ENCODE measurements around the gene COG6.

The COG6 gene

GRCh38 chr13:39623466-39623865 is 32.0 kb upstream of the COG6 start:
- DNase-seq (ENCODE audit: low spot score) = no peak
- TF ChIP-seq CTCF (IDR thresholded peaks at IDR 0.05; ENCODE audit: borderline replicate concordance, control extremely low read depth, extremely low read depth, insufficient read depth, missing control alignments) = no peak
- in situ Hi-C loops (cut with MboI; ENCODE audit: low sequenced_read_pairs, unreplicated experiment) = no loop called here

DNA sequence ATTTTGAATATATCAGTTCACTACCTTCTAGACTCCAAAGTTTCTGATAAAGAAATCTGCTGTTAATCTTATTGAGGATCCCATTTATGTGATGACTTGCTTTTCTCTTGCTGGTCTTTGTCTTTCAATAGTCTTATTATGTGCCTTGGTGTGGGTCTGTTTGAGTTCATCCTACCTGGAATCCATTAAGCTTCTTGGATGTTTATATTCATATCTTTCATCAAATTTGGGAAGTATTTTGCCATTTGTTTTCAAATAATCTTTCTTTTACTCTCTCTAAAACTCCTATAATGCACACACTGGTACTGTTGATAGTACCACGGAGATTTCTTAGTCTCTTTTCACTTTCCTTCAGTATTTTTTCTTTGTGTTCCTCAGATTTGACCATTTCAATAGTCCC is 24.2 kb upstream of the COG6 start:
- in situ Hi-C loops (cut with MboI; ENCODE audit: low sequenced_read_pairs, unreplicated experiment) = no loop called here
- no peak for DNase-seq (ENCODE audit: low spot score)
- TF ChIP-seq CTCF (IDR thresholded peaks at IDR 0.05; ENCODE audit: borderline replicate concordance, control extremely low read depth, extremely low read depth, insufficient read depth, missing control alignments) = no peak

DNA sequence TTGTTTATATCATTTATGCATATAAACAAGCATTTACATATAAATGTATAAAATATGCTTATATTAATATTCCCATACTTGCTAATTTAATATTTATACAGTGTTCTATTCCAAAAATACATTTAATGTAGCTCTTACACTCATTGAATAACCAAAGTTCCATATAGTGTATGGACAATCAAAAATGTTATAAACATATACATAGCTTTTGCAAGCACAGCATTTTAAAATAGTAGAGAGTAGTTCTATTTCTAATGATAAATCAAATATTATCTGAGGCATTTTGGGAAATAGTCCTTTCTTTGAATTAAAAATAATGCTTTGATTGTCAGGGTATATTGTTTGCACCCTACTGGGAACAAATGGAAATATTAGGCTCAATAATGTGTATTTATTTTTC is 22.5 kb upstream of the COG6 start:
- no peak for TF ChIP-seq CTCF (IDR thresholded peaks at IDR 0.05; ENCODE audit: borderline replicate concordance, control extremely low read depth, extremely low read depth, insufficient read depth, missing control alignments)
- no peak for DNase-seq (ENCODE audit: low spot score)
- in situ Hi-C loops (cut with MboI; ENCODE audit: low sequenced_read_pairs, unreplicated experiment) = no loop called here

DNA sequence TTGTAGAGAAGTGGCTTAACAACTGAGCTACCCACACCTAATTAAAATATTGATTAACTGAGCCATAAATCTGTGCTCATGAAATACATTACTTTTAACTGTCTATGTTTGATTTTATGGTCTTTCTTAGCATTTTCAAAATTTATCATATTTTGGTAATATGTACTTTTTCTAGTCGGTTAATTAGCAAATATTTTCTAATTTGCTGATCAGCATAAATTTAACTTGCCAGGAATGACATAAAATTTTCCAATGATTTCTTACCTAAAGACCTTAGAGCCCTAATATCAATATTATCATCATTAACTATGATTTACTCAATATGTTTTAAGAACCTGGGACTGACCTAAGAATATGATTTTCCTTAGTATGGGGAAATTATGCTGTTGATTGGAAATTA is 19.9 kb upstream of the COG6 start:
- TF ChIP-seq CTCF (IDR thresholded peaks at IDR 0.05; ENCODE audit: borderline replicate concordance, control extremely low read depth, extremely low read depth, insufficient read depth, missing control alignments) = no peak
- no peak for DNase-seq (ENCODE audit: low spot score)
- in situ Hi-C loops (cut with MboI; ENCODE audit: low sequenced_read_pairs, unreplicated experiment) = no loop called here

- TF ChIP-seq CTCF (IDR thresholded peaks at IDR 0.05; ENCODE audit: borderline replicate concordance, control extremely low read depth, extremely low read depth, insufficient read depth, missing control alignments) = no peak
- no peak for DNase-seq (ENCODE audit: low spot score)
- in situ Hi-C loops (cut with MboI; ENCODE audit: low sequenced_read_pairs, unreplicated experiment) = no loop called here
Observed at GRCh38 chr13:39637890-39638289, 17.6 kb upstream of the COG6 start.

DNA sequence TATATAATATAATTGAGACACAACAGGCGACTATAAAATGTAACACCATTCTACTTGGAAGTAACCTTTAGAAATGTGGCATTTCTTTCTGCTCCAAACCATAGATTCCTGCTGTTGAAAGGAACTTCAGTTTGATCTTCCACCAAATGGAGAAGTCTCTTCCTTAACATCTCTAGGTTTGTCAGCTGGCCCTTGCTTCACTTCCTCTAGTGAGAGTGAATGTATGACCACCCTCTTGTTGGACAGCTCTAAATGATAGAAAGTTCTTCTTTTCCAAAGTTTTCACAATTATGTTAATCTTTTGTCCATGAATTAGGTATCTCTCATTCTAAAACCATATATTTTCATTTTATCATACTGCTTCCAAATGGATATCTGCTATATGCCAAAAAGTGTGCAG is 13.8 kb upstream of the COG6 start:
- TF ChIP-seq CTCF (IDR thresholded peaks at IDR 0.05; ENCODE audit: borderline replicate concordance, control extremely low read depth, extremely low read depth, insufficient read depth, missing control alignments) = no peak
- no peak for DNase-seq (ENCODE audit: low spot score)
- in situ Hi-C loops (cut with MboI; ENCODE audit: low sequenced_read_pairs, unreplicated experiment) = no loop called here

DNA sequence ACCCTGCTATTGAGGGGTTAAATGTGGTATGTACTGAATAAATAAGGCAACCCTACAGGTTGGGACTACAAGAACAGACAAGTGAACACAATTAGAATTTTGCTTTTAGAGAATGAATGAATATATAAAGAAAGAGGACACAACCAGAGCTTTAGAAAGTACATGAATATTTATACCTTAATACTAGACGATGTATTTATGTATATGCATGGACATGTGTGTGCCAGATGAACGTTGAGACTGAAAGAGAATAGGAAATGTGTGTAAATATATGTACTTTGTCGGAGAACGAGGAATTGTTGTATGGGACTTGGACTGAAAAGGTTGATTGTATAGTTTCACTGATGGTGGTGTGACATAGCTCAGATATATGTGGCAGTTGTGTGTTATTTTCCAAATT is 9.3 kb upstream of the COG6 start:
- in situ Hi-C loops (cut with MboI; ENCODE audit: low sequenced_read_pairs, unreplicated experiment) = no loop called here
- no peak for DNase-seq (ENCODE audit: low spot score)
- no peak for TF ChIP-seq CTCF (IDR thresholded peaks at IDR 0.05; ENCODE audit: borderline replicate concordance, control extremely low read depth, extremely low read depth, insufficient read depth, missing control alignments)
